GM08714 (cell line): ENCODE data around the gene DYNC1I1.

Experiments used
- H3K4me3 ChIP-seq: fragments of 200-500 bp; sonication (Bioruptor generic); 2 replicates; pipeline ENCODE4 v1.5.1; 2014; ENCODE audit warnings: mild to moderate bottlenecking, low read length, inconsistent platforms
- ZNF274 ChIP-seq: IDR thresholded peaks from 2 replicates; pipeline ENCODE4 v1.6.1; 2012; ENCODE audit warnings: mild to moderate bottlenecking, low read depth, low read length

DYNC1I1 gene

GRCh38 chr7:96084881-96085553, 312.7 kb downstream of the DYNC1I1 start:
- H3K4me3 ChIP-seq = no peak overlapping the region
- no peak for TF ChIP-seq ZNF274

GRCh38 chr7:96085953-96086352, 313.6 kb downstream of the DYNC1I1 start:
- H3K4me3 ChIP-seq = no peak overlapping the region
- TF ChIP-seq ZNF274 = no peak

- no peak for TF ChIP-seq ZNF274
- H3K4me3 ChIP-seq = no peak overlapping the region
These were observed 316.2 kb downstream of the DYNC1I1 start for GRCh38 chr7:96088579-96088978.

- no peak overlapping the region for H3K4me3 ChIP-seq
- no peak for TF ChIP-seq ZNF274
These were observed 317.2 kb downstream of the DYNC1I1 start for GRCh38 chr7:96089511-96089910.

- no peak for TF ChIP-seq ZNF274
These were observed 318.4 kb downstream of the DYNC1I1 start for GRCh38 chr7:96090756-96091155.

GRCh38 chr7:96093435-96093834, 321.1 kb downstream of the DYNC1I1 start:
- no peak for TF ChIP-seq ZNF274
- no peak overlapping the region for H3K4me3 ChIP-seq

More at GRCh38 chr7:96090756-96091155, 318.4 kb downstream of the DYNC1I1 start:
- no peak overlapping the region for H3K4me3 ChIP-seq

GRCh38 chr7:96097835-96098234, 325.5 kb downstream of the DYNC1I1 start:
- no peak for TF ChIP-seq ZNF274
- no peak overlapping the region for H3K4me3 ChIP-seq

- H3K4me3 ChIP-seq = no peak overlapping the region
- no peak for TF ChIP-seq ZNF274
These were observed 328.4 kb downstream of the DYNC1I1 start for GRCh38 chr7:96100737-96101136.

- TF ChIP-seq ZNF274 = no peak
- H3K4me3 ChIP-seq = no peak overlapping the region
These were observed 329.9 kb downstream of the DYNC1I1 start for GRCh38 chr7:96102096-96102811.

GRCh38 chr7:96104984-96105383, 332.6 kb downstream of the DYNC1I1 start:
- H3K4me3 ChIP-seq = no peak overlapping the region
- no peak for TF ChIP-seq ZNF274

GRCh38 chr7:96111405-96111804, 339.1 kb downstream of the DYNC1I1 start:
- TF ChIP-seq ZNF274 = no peak
- H3K4me3 ChIP-seq = no peak overlapping the region

GRCh38 chr7:96114190-96114589, 341.8 kb downstream of the DYNC1I1 start:
- H3K4me3 ChIP-seq = no peak overlapping the region
- no peak for TF ChIP-seq ZNF274

- H3K4me3 ChIP-seq = no peak overlapping the region
- TF ChIP-seq ZNF274 = no peak
These were observed 343.8 kb downstream of the DYNC1I1 start for GRCh38 chr7:96116173-96116572.

- TF ChIP-seq ZNF274 = no peak
- no peak overlapping the region for H3K4me3 ChIP-seq
These were observed 346.2 kb downstream of the DYNC1I1 start for GRCh38 chr7:96118449-96119001.

- H3K4me3 ChIP-seq = no peak overlapping the region
- TF ChIP-seq ZNF274 = no peak
These were observed 348.3 kb downstream of the DYNC1I1 start for GRCh38 chr7:96120445-96121225.
